MM.1S (cell line): ENCODE measurements around the gene MUC7.

ENCODE experiments used
- EZH2 ChIP-seq: fragments of 300-600 bp; sonication (generic); optimal IDR thresholded peaks from 2 replicates; pipeline ENCODE3; 2017; ENCODE audit warnings: low read depth, mild to moderate bottlenecking, antibody characterized with exemption, low read length, mixed read lengths
- EZH2phosphoT487 ChIP-seq: fragments of 300-600 bp; sonication (generic); IDR thresholded peaks from 2 replicates; pipeline ENCODE4 v1.6.1; 2018; ENCODE audit warnings: antibody characterized with exemption, low read length
- TF ChIP-seq, protein P1 (sequence below): fragments of 300-600 bp; sonication (generic); IDR thresholded peaks from 2 replicates; pipeline ENCODE4 v1.5.1; 2016; ENCODE audit warnings: antibody characterized with exemption, low read length, mixed read lengths

DNA sequence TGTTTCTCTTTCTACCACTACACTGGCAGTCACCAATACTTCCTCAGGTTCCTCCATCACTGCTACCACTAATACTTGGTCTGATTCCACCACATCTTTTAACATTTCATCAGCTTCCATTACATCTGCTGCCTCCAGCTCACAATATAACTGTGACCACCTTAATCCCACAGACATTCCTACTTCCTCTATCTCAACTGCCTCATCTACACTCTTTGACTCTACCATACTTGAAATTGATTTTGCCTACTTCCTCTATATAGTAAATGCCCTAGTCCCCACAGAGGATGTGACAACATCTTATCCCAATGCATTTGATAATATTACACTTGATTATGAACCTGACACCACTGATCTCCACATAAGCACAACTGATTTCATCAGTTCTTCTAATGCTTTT is 45.2 kb upstream of the MUC7 start:
- TF ChIP-seq, protein P1, sequence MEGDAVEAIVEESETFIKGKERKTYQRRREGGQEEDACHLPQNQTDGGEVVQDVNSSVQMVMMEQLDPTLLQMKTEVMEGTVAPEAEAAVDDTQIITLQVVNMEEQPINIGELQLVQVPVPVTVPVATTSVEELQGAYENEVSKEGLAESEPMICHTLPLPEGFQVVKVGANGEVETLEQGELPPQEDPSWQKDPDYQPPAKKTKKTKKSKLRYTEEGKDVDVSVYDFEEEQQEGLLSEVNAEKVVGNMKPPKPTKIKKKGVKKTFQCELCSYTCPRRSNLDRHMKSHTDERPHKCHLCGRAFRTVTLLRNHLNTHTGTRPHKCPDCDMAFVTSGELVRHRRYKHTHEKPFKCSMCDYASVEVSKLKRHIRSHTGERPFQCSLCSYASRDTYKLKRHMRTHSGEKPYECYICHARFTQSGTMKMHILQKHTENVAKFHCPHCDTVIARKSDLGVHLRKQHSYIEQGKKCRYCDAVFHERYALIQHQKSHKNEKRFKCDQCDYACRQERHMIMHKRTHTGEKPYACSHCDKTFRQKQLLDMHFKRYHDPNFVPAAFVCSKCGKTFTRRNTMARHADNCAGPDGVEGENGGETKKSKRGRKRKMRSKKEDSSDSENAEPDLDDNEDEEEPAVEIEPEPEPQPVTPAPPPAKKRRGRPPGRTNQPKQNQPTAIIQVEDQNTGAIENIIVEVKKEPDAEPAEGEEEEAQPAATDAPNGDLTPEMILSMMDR, result no peak
- no peak for TF ChIP-seq EZH2
- TF ChIP-seq EZH2phosphoT487, result no peak
